Upper lobe of left lung (tissue), 6 donors: ENCODE data around the gene DNAJC13. TPM values are rescaled to one million over a fixed set of nuclear protein-coding genes. Genes with fewer than 3 reads are reported as not detected.

Experiments
- ATAC-seq, 2 donors: fragments of 200-7000 bp; cut with Tn5 transposase; one replicate each; pipeline ENCODE4 v1.9.1; 2022; ENCODE audit warnings: mild to moderate bottlenecking in 2 of 2, moderate library complexity in 2 of 2; ENCODE audit not compliant: low FRiP score in 2 of 2
- DNase-seq, 2 donors: peaks; one replicate each; pipeline ENCODE4 v3.0.0-alpha.2; 2019 to 2020
- H3K27ac ChIP-seq, 4 donors: fragments of 200-600 bp; sonication (generic); one replicate each; pipeline ENCODE4 v1.5.1; 2016 to 2019
- H3K27me3 ChIP-seq, 4 donors: fragments of 200-600 bp; sonication (generic); one replicate each; pipeline ENCODE4 v1.5.1; 2017 to 2019
- H3K36me3 ChIP-seq, 4 donors: fragments of 200-600 bp; sonication (generic); one replicate each; pipeline ENCODE4 v1.5.1; 2016 to 2019
- H3K4me1 ChIP-seq, 4 donors: fragments of 200-600 bp; sonication (generic); one replicate each; pipeline ENCODE4 v1.5.1; 2018 to 2019
- H3K4me3 ChIP-seq, 4 donors: fragments of 200-600 bp; sonication (generic); one replicate each; pipeline ENCODE4 v1.5.1; 2017 to 2019; ENCODE audit warnings: mild to moderate bottlenecking in 2 of 4, moderate library complexity in 1 of 4
- H3K9me3 ChIP-seq, 4 donors: fragments of 200-600 bp; sonication (generic); one replicate each; pipeline ENCODE4 v1.5.1; 2018 to 2019
- EP300 ChIP-seq, 4 donors: sonication (generic); formaldehyde crosslinking; IDR thresholded peaks; one replicate each; pipeline ENCODE4 v1.5.1; 2017; ENCODE audit warnings: antibody characterized with exemption in 4 of 4, control low read depth in 2 of 4
- POLR2A ChIP-seq, 4 donors: fragments of 450-650 bp; IDR thresholded peaks; one replicate each; pipeline ENCODE4 v1.5.1; 2016 to 2017; ENCODE audit warnings: antibody characterized with exemption in 4 of 4, mild to moderate bottlenecking in 2 of 4
- POLR2AphosphoS5 ChIP-seq, 2 donors: sonication (generic); formaldehyde crosslinking; IDR thresholded peaks; one replicate each; pipeline ENCODE4 v1.5.1; 2017; ENCODE audit warnings: antibody characterized with exemption in 2 of 2
- WGBS, 2 donors: methylation state at CpG; one replicate each; pipeline ENCODE4 v1.1.5; 2017 to 2018; 5-methylcytosine and 5-hydroxymethylcytosine counted together
- total RNA-seq, 6 donors: library from RNA; depleted of rRNA in 4 of 6; stranded (reverse); fragments of >200 nt in 4 of 6; gene quantifications; one replicate each; pipeline versions ENCODE4 v1.1.0 to v1.2.1, GENCODE V29; 2016 to 2021
- TF ChIP-seq, protein P1 (sequence below), 6 experiments: fragments of 450-650 bp in 4 of 6; fragments of 200-600 bp in 2 of 6; sonication (generic) in 2 of 6; IDR thresholded peaks; one replicate each; pipeline ENCODE4 v1.5.1; 2016 to 2019; ENCODE audit warnings: antibody characterized with exemption in 6 of 6
- donor health status: DM: no; HTN: no; CAD: no; lungs with moderate emphysema.
- donor health status: DM: no; HTN: yes; CAD: no; lungs with severe emphysema.

DNAJC13 gene
- total RNA-seq, 6 donors from 2014 or later = 29.1 to 54.9 (median 35.1) TPM

DNA sequence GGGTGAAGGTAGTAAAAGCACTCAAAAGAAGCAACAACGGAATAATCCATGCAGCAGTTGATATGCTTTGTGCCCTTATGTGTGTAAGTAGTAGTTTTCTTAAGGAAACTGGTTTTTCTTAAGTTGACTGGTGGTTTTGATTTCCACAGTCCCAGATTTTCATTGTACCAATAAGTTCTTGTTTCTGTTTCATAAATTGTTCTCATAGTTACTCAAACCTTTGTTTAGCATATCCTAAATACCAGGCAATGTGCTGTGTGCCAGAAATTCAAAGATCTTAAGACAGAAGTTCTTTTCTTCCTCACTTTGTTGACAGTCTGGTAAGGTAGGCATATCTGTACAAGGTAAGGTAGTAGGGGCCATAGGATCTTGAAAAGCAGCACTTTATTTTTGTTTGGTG is 40.0 kb downstream of the DNAJC13 start:
- H3K4me1 ChIP-seq = no peaks in the 10 kb centered on the region
- H3K4me3 ChIP-seq = no peak overlapping the region
- DNase-seq = no peak
- WGBS, 2 donors = 75 to 92% methylated on average over 1 of the region's 1 CpG
- no peak for ATAC-seq
- no peaks in the 10 kb centered on the region for H3K27me3 ChIP-seq
- peaks cover 18 to 100% (median 28%) of the 10 kb centered on the region in 4 donors for H3K36me3 ChIP-seq
- TF ChIP-seq EP300 (IDR thresholded peaks at IDR 0.05) (no peak), POLR2AphosphoS5 (IDR thresholded peaks at IDR 0.05) (no peak), POLR2A (IDR thresholded peaks at IDR 0.05) (no peak)
- TF ChIP-seq, protein P1, sequence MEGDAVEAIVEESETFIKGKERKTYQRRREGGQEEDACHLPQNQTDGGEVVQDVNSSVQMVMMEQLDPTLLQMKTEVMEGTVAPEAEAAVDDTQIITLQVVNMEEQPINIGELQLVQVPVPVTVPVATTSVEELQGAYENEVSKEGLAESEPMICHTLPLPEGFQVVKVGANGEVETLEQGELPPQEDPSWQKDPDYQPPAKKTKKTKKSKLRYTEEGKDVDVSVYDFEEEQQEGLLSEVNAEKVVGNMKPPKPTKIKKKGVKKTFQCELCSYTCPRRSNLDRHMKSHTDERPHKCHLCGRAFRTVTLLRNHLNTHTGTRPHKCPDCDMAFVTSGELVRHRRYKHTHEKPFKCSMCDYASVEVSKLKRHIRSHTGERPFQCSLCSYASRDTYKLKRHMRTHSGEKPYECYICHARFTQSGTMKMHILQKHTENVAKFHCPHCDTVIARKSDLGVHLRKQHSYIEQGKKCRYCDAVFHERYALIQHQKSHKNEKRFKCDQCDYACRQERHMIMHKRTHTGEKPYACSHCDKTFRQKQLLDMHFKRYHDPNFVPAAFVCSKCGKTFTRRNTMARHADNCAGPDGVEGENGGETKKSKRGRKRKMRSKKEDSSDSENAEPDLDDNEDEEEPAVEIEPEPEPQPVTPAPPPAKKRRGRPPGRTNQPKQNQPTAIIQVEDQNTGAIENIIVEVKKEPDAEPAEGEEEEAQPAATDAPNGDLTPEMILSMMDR (IDR thresholded peaks at IDR 0.05) = no peak
- H3K9me3 ChIP-seq = no peaks in the 10 kb centered on the region
- H3K27ac ChIP-seq = no peak overlapping the region

DNA sequence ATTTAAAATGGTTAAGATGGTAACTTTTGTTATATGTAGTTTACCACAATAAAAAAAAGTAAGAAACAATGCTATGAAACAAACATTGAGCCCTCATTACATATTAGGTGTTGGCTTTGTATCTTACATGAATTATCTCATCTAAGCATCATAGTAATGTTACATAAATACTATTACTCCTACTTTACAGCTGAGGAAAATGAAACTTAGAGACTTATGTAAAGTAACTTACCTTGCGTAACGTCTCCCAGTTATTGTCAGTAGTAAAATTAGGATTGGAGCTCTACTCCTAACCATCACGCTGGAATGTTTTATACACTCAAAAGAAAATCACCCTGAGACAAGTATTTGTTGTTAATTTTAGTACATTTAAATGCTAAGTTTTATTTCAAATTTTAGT is 42.2 kb downstream of the DNAJC13 start:
- WGBS, 2 donors = 89 to 91% methylated on average over 3 of the region's 3 CpGs
- no peak overlapping the region for H3K4me3 ChIP-seq
- peaks cover 16 to 97% (median 21%) of the 10 kb centered on the region in 4 donors for H3K36me3 ChIP-seq
- no peaks in the 10 kb centered on the region for H3K9me3 ChIP-seq
- TF ChIP-seq, protein P1 (IDR thresholded peaks at IDR 0.05) = no peak
- TF ChIP-seq EP300 (IDR thresholded peaks at IDR 0.05) (no peak), POLR2AphosphoS5 (IDR thresholded peaks at IDR 0.05) (no peak), POLR2A (IDR thresholded peaks at IDR 0.05) (no peak)
- H3K4me1 ChIP-seq = no peaks in the 10 kb centered on the region
- DNase-seq (no peak), ATAC-seq (no peak)
- no peak overlapping the region for H3K27ac ChIP-seq
- H3K27me3 ChIP-seq = no peaks in the 10 kb centered on the region

DNA sequence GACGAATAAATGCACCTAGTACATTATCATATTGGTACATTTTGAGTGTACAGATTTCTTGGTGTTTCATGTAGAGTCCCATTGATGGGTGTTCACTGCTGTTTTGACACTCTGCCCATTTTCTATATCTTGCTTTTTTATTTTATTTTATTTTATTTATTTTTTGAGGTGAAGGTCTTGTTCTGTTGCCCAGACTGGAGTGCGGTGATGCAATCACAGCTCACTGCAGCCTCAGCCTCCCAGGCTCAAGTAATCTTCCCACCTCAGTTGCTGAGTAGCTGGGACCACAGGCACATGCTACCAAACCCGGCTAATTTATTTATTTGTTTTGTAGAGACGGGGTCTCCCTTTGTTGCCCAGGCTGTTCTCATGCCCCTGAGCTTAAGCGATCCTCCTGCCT is 44.2 kb downstream of the DNAJC13 start:
- TF ChIP-seq POLR2A (IDR thresholded peaks at IDR 0.05) = no peak
- TF ChIP-seq POLR2AphosphoS5 (IDR thresholded peaks at IDR 0.05) = no peak
- TF ChIP-seq EP300 (IDR thresholded peaks at IDR 0.05) = no peak
- TF ChIP-seq, protein P1 (IDR thresholded peaks at IDR 0.05) = no peak
- Histone ChIP-seq H3K9me3 (no peaks in the 10 kb centered on the region), H3K36me3 (peaks cover 12 to 90% (median 16%) of the 10 kb centered on the region in 4 donors), H3K27ac (no peak overlapping the region), H3K4me3 (no peak overlapping the region), H3K27me3 (no peaks in the 10 kb centered on the region), H3K4me1 (no peaks in the 10 kb centered on the region)
- DNase-seq (no peak), ATAC-seq (no peak)
- WGBS, 2 donors = 95 to 97% methylated on average over 5 of the region's 5 CpGs

DNA sequence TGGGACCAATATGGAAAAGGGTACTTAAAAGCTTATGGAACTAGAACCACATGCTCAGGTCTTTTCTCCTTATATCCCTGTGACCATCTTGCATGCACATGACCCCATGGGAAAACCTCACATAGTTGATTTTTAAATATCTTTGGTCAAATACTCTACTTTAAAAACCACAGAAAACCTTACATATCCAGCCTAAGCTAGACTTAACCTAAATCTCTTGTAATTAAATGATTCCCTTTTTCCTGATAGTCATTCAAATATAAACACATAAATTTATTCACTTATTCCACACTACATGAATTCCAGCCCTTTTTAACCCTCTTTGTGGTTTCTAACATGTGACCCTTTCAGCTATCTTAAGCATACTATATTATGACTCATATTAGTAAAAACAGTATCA is 46.8 kb downstream of the DNAJC13 start:
- no peaks in the 10 kb centered on the region for H3K9me3 ChIP-seq
- H3K27me3 ChIP-seq = no peaks in the 10 kb centered on the region
- TF ChIP-seq EP300 (IDR thresholded peaks at IDR 0.05) = no peak
- TF ChIP-seq, protein P1 (IDR thresholded peaks at IDR 0.05) = no peak
- no peak for TF ChIP-seq POLR2AphosphoS5 (IDR thresholded peaks at IDR 0.05)
- no peak for TF ChIP-seq POLR2A (IDR thresholded peaks at IDR 0.05)
- H3K4me1 ChIP-seq = no peaks in the 10 kb centered on the region
- no peak overlapping the region for H3K4me3 ChIP-seq
- no peak for DNase-seq
- peaks cover 18 to 86% (median 22%) of the 10 kb centered on the region in 4 donors for H3K36me3 ChIP-seq
- no peak overlapping the region for H3K27ac ChIP-seq
- ATAC-seq = no peak

DNA sequence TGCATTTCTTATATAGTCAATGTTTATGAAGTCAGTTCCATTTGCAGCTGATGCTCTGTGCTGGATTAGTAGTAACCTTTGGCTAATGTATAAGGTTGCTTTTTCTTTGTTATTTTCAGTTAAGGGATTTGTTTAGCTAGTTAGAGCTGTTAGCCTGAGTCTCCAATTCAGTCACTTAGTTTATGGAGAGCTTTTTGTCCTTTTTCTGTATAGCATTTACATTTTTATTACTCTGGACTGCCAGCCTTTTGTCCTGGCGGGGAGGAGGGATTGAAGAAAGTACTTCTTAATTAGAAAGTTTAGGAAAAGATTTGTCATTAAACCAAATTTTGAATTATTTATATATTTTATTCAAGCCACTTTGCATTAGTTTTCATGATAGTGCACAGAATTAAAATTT is 52.0 kb downstream of the DNAJC13 start:
- DNase-seq (no peak), ATAC-seq (no peak)
- Histone ChIP-seq H3K9me3 (no peaks in the 10 kb centered on the region), H3K27me3 (no peaks in the 10 kb centered on the region), H3K36me3 (peaks cover 18 to 50% (median 22%) of the 10 kb centered on the region in 4 donors), H3K27ac (no peak overlapping the region), H3K4me1 (no peaks in the 10 kb centered on the region), H3K4me3 (no peak overlapping the region)
- no peak for TF ChIP-seq POLR2AphosphoS5 (IDR thresholded peaks at IDR 0.05)
- no peak for TF ChIP-seq POLR2A (IDR thresholded peaks at IDR 0.05)
- TF ChIP-seq, protein P1 (IDR thresholded peaks at IDR 0.05) = no peak
- TF ChIP-seq EP300 (IDR thresholded peaks at IDR 0.05) = no peak
- 0 to 92% methylated on average over 1 of the region's 1 CpG for WGBS, 2 donors
